CD4-positive, CD25-positive, alpha-beta regulatory T cell (primary cell): ENCODE results near the gene PIP4P1. TPM values are rescaled to one million over a fixed set of nuclear protein-coding genes. Genes with fewer than 3 reads are reported as not detected.
"Not testable (repeated sequence)": the region's sequence is repeated elsewhere in the genome, so short reads cannot be mapped to it uniquely, and the experiment has no call there.

Experiments used
- ATAC-seq, 2 donors: fragments of 150-1000 bp; cut with Tn5 transposase; one replicate each; pipeline ENCODE4 v1.10.0; 2021; ENCODE audit warnings: low read depth in 2 of 2, moderate number of reproducible peaks in 2 of 2, moderate library complexity in 1 of 2
- DNase-seq, 3 donors: peaks; one replicate each; pipeline versions ENCODE4 v3.0.0 to v3.0.0-alpha.2; 2012 to 2022; ENCODE audit warnings: mixed read lengths in 1 of 3
- H3K27ac ChIP-seq: one replicate; pipeline ENCODE4 v1.7.0; 2013; ENCODE audit warnings: mild to moderate bottlenecking, low read length; ENCODE audit not compliant: insufficient read depth, poor library complexity, severe bottlenecking
- H3K27me3 ChIP-seq: one replicate; pipeline ENCODE4 v1.7.0; 2013; ENCODE audit warnings: low read length; ENCODE audit not compliant: control insufficient read depth, insufficient read depth
- H3K36me3 ChIP-seq: one replicate; pipeline ENCODE4 v1.7.0; 2013; ENCODE audit warnings: mild to moderate bottlenecking, low read length, moderate library complexity; ENCODE audit not compliant: control insufficient read depth, insufficient read depth
- H3K4me1 ChIP-seq: 2 replicates; pipeline ENCODE4 v1.7.0; 2013; ENCODE audit warnings: mild to moderate bottlenecking, low read length; ENCODE audit not compliant: insufficient read depth, control insufficient read depth, poor library complexity, severe bottlenecking
- H3K4me3 ChIP-seq: one replicate; pipeline ENCODE4 v1.7.0; 2013; ENCODE audit warnings: low read depth, mild to moderate bottlenecking, low read length, moderate library complexity
- H3K9me3 ChIP-seq, 2 experiments: 1 replicate in 1 of 2; 2 replicates in 1 of 2; pipeline ENCODE4 v1.7.0; 2013; ENCODE audit warnings: low read length in 2 of 2, mild to moderate bottlenecking in 1 of 2, moderate library complexity in 1 of 2; ENCODE audit not compliant: control insufficient read depth in 2 of 2
- H3K27ac Mint-ChIP-seq, 3 donors: one replicate each; pipeline ENCODE4 v1.8.0; 2020 to 2022; ENCODE audit warnings: mild to moderate bottlenecking in 3 of 3, mixed read lengths in 3 of 3, moderate library complexity in 2 of 3
- H3K27me3 Mint-ChIP-seq: one replicate; pipeline ENCODE4 v1.8.0; 2022; ENCODE audit warnings: mild to moderate bottlenecking, mixed read lengths
- H3K36me3 Mint-ChIP-seq: one replicate; pipeline ENCODE4 v1.8.0; 2020; ENCODE audit warnings: mixed read lengths
- H3K4me1 Mint-ChIP-seq, 4 donors: one replicate each; pipeline ENCODE4 v1.8.0; 2020 to 2022; ENCODE audit warnings: mixed read lengths in 4 of 4, mild to moderate bottlenecking in 1 of 4
- H3K4me3 Mint-ChIP-seq, 4 donors: one replicate each; pipeline ENCODE4 v1.8.0; 2020 to 2022; ENCODE audit warnings: mild to moderate bottlenecking in 4 of 4, mixed read lengths in 4 of 4, moderate library complexity in 3 of 4
- H3K9me3 Mint-ChIP-seq, 7 donors: one replicate each; pipeline ENCODE4 v1.8.0; 2020 to 2022; ENCODE audit warnings: mixed read lengths in 7 of 7, mild to moderate bottlenecking in 3 of 7, moderate library complexity in 2 of 7
- polyA plus RNA-seq, 4 donors: library from polyadenylated mRNA; unstranded; fragments of 300-500 nt; fragmentation: Illumina TruSeq; gene quantifications; one replicate each; pipeline ENCODE4 v1.2.3, GENCODE V29; 2021
- total RNA-seq: library from RNA; stranded (reverse); gene quantifications from one replicate; pipeline ENCODE4 v1.2.3, GENCODE V29; 2022

The PIP4P1 gene
- total RNA-seq (65.6 TPM), polyA plus RNA-seq (10 to 100 TPM; 24.7 to 38.3 (median 30.4) TPM)

DNA sequence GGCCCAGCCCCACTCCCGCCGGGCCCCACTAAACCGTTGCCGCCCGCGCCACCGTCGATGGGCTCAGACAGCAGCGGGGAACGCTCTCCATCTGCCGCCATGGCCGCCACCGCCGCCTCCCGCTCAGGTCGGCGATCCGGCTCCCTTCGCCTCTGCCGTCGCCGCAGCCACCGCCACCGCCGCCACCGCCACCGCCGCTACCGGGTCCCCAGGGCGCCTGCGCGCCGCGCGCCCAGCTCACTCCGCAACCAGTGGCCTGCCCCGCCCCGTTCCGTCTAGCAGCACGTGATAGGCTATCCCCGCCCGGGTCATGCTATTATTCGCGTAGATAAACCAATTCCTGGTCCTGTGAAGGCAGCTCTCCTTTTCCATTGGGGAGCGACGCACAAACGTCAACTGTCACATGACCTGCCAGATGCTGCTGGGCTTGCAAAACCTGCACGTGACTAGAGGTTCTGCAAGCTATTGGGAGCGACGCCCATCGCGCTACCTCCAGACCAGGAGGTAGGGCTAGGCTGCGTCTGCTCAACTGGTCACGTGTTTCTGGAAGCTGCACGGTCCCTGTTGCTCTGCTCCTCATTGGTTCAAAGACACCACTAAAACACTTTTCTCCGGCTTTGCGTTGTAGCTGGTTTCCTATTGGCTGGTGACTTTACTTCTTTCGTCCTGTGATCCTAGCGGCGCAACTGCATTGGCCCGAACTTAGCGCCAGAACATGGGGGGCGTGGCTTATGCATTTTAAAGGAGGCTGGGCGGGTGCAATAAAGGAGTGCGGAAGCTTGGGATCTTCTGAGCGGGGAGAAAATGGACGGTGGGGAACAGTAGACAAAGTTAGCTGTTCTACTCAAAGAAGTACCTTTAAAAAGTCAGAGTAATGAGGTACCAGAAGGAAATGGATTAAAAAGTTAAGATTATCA is at the start of gene PIP4P1:
PIP4P1 (minus strand) TSS at position 210 of the 917 bp plus-strand sequence; CDS start at position 101, 109 bp downstream.
- no peaks in the 10 kb centered on the region for H3K27me3 ChIP-seq
- H3K9me3 Mint-ChIP-seq: no peaks in the 10 kb centered on the region
- peaks cover 19% of the 10 kb centered on the region for H3K4me1 ChIP-seq
- H3K4me1 Mint-ChIP-seq: peaks cover 5 to 35% (median 21%) of the 10 kb centered on the region in 4 donors
- H3K27ac ChIP-seq: peak within 1 kb of the TSS; percentile 99
- H3K4me3 ChIP-seq: peak within 1 kb of the TSS; percentile 90
- H3K27me3 Mint-ChIP-seq: peaks cover 5% of the 10 kb centered on the region
- peak; percentile 91 to 93 for ATAC-seq
- H3K36me3 Mint-ChIP-seq: peaks cover 32% of the 10 kb centered on the region
- peak within 1 kb of the TSS; percentile 88 to 96 (median 94) for H3K4me3 Mint-ChIP-seq
- H3K36me3 ChIP-seq: peaks cover 39% of the 10 kb centered on the region
- peak; percentile 99 to 100 (median 99) for DNase-seq
- H3K27ac Mint-ChIP-seq: peak within 1 kb of the TSS; percentile 94 to 99 (median 97)
- no peaks in the 10 kb centered on the region for H3K9me3 ChIP-seq

- H3K36me3 ChIP-seq: no peaks in the 10 kb centered on the region
- no peaks in the 10 kb centered on the region for H3K9me3 Mint-ChIP-seq
- ATAC-seq: no peak
- no peaks in the 10 kb centered on the region for H3K4me1 ChIP-seq
- H3K27ac Mint-ChIP-seq: no peak overlapping the region
- peaks cover 0 to 6% (median under 1%) of the 10 kb centered on the region in 4 donors for H3K4me1 Mint-ChIP-seq
- no peaks in the 10 kb centered on the region for H3K36me3 Mint-ChIP-seq
- H3K9me3 ChIP-seq: no peaks in the 10 kb centered on the region
- H3K27ac ChIP-seq: no peak overlapping the region
- H3K27me3 ChIP-seq: peaks cover 2% of the 10 kb centered on the region
- H3K27me3 Mint-ChIP-seq: peaks cover 15% of the 10 kb centered on the region
- no peak for DNase-seq
- H3K4me3 Mint-ChIP-seq: no peak overlapping the region
- no peak overlapping the region for H3K4me3 ChIP-seq
These were observed 47.1 kb upstream of the PIP4P1 start for GRCh38 chr14:20508367-20508766.

DNA sequence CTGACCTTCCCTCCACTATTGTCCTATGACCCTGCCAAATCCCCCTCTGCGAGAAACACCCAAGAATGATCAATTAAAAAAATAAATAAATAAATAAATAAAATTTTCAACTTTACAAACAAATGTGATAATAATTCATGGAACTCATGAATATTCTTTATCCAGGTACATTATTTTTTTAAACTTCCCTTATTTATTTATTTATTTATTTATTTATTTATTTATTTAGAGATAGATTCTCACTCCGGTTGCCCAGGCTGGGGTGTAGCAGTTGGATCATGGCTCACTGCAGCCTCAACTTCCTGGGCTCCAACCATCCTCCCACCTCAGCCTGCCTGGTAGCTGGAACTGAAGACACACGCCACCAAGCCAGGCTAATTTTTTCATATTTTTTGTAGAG is 46.3 kb upstream of the PIP4P1 start:
- H3K4me3 Mint-ChIP-seq, H3K27ac ChIP-seq, ATAC-seq, H3K36me3 Mint-ChIP-seq, H3K36me3 ChIP-seq, H3K9me3 Mint-ChIP-seq, H3K4me3 ChIP-seq, H3K4me1 ChIP-seq, H3K27me3 ChIP-seq, H3K9me3 ChIP-seq, DNase-seq, H3K27ac Mint-ChIP-seq, H3K4me1 Mint-ChIP-seq: not testable (repeated sequence)
- peaks cover 11% of the 10 kb centered on the region for H3K27me3 Mint-ChIP-seq

DNA sequence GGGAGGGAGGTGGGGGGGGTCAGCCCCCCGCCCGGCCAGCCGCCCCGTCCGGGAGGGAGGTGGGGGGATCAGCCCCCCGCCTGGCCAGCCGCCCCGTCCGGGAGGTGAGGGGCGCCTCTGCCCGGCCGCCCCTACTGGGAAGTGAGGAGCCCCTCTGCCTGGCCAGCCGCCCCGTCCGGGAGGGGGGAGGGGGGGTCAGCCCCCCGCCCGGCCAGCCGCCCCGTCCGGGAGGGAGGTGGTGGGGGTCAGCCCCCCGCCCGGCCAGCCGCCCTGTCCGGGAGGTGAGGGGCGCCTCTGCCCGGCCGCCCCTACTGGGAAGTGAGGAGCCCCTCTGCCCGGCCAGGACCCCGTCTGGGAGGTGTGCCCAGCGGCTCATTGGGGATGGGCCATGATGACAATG is 45.5 kb upstream of the PIP4P1 start:
- not testable (repeated sequence) for H3K36me3 ChIP-seq, H3K4me1 ChIP-seq, H3K27me3 Mint-ChIP-seq, H3K4me3 Mint-ChIP-seq, ATAC-seq, H3K36me3 Mint-ChIP-seq, DNase-seq, H3K27ac Mint-ChIP-seq, H3K4me3 ChIP-seq, H3K27me3 ChIP-seq, H3K27ac ChIP-seq, H3K9me3 Mint-ChIP-seq, H3K9me3 ChIP-seq, H3K4me1 Mint-ChIP-seq

DNA sequence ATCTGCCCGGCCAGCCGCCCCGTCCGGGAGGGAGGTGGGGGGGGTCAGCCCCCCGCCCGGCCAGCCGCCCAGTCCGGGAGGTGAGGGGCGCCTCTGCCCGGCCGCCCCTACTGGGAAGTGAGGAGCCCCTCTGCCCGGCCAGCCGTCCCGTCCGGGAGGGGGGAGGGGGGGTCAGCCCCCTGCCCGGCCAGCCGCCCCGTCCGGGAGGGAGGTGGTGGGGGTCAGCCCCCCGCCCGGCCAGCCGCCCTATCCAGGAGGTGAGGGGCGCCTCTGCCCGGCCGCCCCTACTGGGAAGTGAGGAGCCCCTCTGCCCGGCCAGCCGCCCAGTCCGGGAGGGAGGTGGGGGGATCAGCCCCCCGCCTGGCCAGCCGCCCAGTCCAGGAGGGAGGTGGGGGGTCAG is 45.0 kb upstream of the PIP4P1 start:
- not testable (repeated sequence) for H3K27ac ChIP-seq, H3K27me3 ChIP-seq, ATAC-seq, DNase-seq, H3K4me3 Mint-ChIP-seq, H3K4me3 ChIP-seq, H3K36me3 Mint-ChIP-seq, H3K4me1 Mint-ChIP-seq, H3K27me3 Mint-ChIP-seq, H3K36me3 ChIP-seq, H3K27ac Mint-ChIP-seq, H3K4me1 ChIP-seq, H3K9me3 Mint-ChIP-seq, H3K9me3 ChIP-seq

- H3K4me1 Mint-ChIP-seq: peaks cover 0 to 6% (median under 1%) of the 10 kb centered on the region in 4 donors
- H3K27me3 ChIP-seq: peaks cover 7% of the 10 kb centered on the region
- H3K27ac Mint-ChIP-seq: peak overlapping the region in 1 of 3 donors; percentile 74
- no peak overlapping the region for H3K27ac ChIP-seq
- no peaks in the 10 kb centered on the region for H3K9me3 ChIP-seq
- ATAC-seq (no peak), DNase-seq (no peak)
- no peaks in the 10 kb centered on the region for H3K36me3 Mint-ChIP-seq
- H3K4me1 ChIP-seq: no peaks in the 10 kb centered on the region
- H3K27me3 Mint-ChIP-seq: peaks cover 4% of the 10 kb centered on the region
- H3K4me3 ChIP-seq: no peak overlapping the region
- no peaks in the 10 kb centered on the region for H3K36me3 ChIP-seq
- no peak overlapping the region for H3K4me3 Mint-ChIP-seq
- no peaks in the 10 kb centered on the region for H3K9me3 Mint-ChIP-seq
These were observed 42.7 kb upstream of the PIP4P1 start for GRCh38 chr14:20503898-20504297.

- ATAC-seq: no peak
- H3K4me3 Mint-ChIP-seq: no peak overlapping the region
These were observed 40.1 kb upstream of the PIP4P1 start for GRCh38 chr14:20501346-20501745.

GRCh38 chr14:20499881-20500280 is 38.6 kb upstream of the PIP4P1 start:
- Histone ChIP-seq H3K36me3 (no peaks in the 10 kb centered on the region), H3K27me3 (peaks cover 7% of the 10 kb centered on the region), H3K27ac (no peak overlapping the region), H3K4me3 (no peak overlapping the region), H3K4me1 (no peaks in the 10 kb centered on the region), H3K9me3 (no peaks in the 10 kb centered on the region)
- H3K4me3 Mint-ChIP-seq: no peak overlapping the region
- peaks cover 17% of the 10 kb centered on the region for H3K27me3 Mint-ChIP-seq
- no peak for DNase-seq
- no peak overlapping the region for H3K27ac Mint-ChIP-seq
- ATAC-seq: no peak
- H3K36me3 Mint-ChIP-seq: no peaks in the 10 kb centered on the region
- peaks cover 0 to 11% (median 3%) of the 10 kb centered on the region in 4 donors for H3K4me1 Mint-ChIP-seq
- H3K9me3 Mint-ChIP-seq: no peaks in the 10 kb centered on the region

More at GRCh38 chr14:20501346-20501745, 40.1 kb upstream of the PIP4P1 start:
- Mint-ChIP-seq H3K36me3 (no peaks in the 10 kb centered on the region), H3K9me3 (no peaks in the 10 kb centered on the region), H3K4me1 (peaks cover 0 to 6% (median under 1%) of the 10 kb centered on the region in 4 donors), H3K27ac (no peak overlapping the region), H3K27me3 (peaks cover 8% of the 10 kb centered on the region)
- H3K27me3 ChIP-seq: peaks cover 7% of the 10 kb centered on the region
- DNase-seq: no peak
- H3K27ac ChIP-seq: no peak overlapping the region
- no peaks in the 10 kb centered on the region for H3K9me3 ChIP-seq
- H3K4me1 ChIP-seq: no peaks in the 10 kb centered on the region
- H3K36me3 ChIP-seq: no peaks in the 10 kb centered on the region
- H3K4me3 ChIP-seq: no peak overlapping the region
